ENCODE measurements around the gene ARHGAP25. TPM values are rescaled to one million over a fixed set of nuclear protein-coding genes. Genes with fewer than 3 reads are reported as not detected.

Gene ARHGAP25
- polyA plus RNA-seq, 3 donors = 7.7 to 8.5 (median 7.9) TPM

DNA sequence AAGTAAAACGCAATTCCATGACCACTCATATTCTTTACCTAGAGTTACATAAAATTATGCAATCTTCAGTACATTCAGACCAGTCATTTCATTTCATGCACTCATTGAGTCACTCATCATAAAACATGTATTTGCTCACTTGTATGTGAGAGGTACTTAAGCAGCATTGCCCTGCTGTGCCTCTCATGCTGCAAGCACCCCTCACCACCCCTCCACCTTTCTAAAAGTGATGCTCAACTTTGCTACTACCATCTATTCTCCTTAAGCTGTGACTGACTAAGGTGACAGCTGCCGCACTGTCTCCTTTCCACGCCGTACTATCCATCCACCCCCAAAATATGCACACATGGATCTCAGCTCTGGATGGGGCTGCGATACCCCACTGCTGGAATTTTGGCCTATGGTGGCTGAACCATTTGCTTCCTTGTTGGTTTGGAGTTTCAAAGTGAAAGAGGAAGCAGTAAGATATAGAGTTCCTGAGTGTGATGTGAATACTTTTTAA is 7.2 kb downstream of the ARHGAP25 start:
- DNase-seq (ENCODE audit: low read depth in 3 of 3, low spot score in 2 of 3) = no peak

DNA sequence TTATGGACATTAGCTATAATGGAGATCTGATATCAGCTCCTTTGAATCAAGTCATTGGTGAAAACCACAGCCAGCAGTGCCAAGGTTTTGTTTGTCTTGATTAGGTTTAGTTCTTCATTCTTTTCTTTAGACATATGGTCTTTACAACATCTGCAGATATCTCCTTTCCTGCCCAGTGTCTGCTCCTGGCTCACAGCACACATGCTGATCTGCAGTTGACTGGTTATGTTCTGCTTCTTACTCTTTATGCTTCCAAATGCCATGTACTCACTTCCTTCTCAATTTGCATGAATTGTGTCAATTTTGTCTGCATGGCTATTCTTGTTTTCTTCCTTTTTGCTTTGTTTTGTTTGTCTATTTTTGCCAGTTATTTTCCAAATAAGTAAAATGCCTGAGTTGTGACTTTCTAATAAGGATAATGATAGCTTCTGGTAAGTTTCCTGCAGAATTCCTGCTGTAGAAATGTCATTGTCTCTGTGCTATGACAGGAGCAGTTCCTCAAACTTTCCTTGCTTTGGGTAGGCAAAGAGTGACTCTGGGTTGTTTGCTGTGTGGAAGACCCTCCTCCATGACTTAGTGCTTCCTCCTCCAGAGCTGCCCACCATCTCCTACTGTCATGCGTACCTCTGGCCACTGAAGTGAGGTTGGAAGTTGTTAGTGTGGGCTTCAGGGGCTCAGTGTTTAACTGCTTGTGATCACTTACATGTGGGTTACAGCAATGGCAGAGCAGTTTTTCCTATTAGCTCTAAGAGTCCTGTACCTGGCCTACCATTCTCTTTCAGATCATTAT is 8.2 kb downstream of the ARHGAP25 start:
- DNase-seq (ENCODE audit: low read depth in 3 of 3, low spot score in 2 of 3) = no peak

DNA sequence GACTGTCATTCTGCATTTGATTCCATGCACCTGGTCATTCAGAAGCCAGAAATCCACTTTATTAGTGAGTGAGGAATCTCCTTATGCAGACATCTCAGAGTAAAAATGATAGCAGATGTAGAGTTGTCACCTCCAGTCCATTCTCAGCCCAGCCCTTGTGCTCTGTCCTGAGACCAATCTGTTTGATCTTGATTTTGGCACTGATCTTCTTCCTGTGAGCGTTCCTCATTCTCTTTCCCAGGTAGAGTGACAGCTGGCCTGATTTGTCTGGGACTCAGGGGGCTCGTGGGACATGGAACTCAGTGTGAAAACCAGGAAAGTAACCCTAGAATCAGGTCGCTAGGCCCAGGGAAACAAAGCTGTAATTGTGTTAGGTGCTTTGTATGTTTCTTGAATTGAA is 8.9 kb downstream of the ARHGAP25 start:
- DNase-seq (ENCODE audit: low read depth in 3 of 3, low spot score in 2 of 3) = no peak

DNA sequence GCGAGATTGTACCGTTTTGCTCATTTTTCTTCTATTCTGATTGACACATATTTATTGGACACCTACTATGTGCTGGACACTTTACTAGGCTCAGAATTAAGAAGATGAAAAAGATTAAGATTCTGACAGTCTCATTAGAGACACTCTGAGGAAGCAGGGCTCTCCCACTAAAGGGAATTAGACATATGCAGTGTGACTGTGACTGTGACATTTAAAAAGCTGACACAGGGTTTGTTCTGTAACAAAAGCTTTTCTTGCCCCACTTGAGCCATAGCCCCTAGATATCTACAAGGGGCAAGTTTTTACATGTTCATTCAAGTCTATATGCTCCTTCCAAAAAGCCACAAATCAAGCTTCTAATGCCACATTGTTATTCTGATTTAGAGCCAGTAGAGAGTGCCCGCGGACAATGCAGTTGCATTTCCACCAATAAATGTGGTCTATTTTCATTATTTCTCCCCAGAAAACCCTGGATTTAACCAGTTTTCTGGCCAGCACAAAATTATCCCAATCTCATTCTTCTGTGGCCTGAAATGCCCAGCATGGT is 9.8 kb downstream of the ARHGAP25 start:
- no peak for DNase-seq (ENCODE audit: low read depth in 3 of 3, low spot score in 2 of 3)

DNA sequence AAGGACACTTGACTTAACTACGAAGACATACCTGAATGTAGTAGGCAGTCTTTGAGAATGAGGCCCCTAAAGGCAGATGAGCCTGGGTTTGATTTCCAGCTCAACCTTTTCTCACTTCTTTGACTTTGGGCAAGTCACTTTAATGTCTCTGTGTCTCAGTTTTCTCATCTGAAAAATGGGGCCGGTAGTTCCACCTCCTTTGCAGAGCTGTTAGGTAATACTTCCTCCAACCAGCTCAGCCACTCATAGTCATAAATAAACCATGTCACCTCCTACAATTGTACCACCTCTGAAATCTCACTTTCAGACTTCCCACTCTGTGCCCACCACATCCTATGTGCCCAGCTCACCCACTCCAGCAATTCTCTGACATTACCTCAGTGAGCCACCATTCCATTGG is 10.4 kb downstream of the ARHGAP25 start:
- no peak for DNase-seq (ENCODE audit: low read depth in 3 of 3, low spot score in 2 of 3)

DNA sequence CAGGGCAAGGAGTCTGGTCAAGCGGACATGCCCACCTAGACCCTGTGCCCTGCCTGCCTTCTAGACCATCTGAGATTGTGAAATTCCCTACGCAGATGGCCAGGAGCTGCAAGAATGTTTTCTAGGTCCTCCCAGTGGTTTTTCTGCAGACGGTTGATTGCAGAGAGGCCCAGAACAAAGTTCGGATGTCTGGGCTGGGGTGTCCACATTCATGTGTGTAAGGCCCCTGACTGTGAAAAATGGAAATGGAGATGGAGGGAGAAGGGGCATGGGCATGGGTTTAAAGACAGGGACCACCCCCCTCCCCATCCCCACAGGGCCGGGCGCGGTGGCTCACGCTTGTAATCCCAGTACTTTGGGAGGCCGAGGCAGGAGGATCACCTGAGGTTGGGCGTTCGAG is 11.8 kb downstream of the ARHGAP25 start:
- DNase-seq (ENCODE audit: low read depth in 3 of 3, low spot score in 2 of 3) = no peak

DNA sequence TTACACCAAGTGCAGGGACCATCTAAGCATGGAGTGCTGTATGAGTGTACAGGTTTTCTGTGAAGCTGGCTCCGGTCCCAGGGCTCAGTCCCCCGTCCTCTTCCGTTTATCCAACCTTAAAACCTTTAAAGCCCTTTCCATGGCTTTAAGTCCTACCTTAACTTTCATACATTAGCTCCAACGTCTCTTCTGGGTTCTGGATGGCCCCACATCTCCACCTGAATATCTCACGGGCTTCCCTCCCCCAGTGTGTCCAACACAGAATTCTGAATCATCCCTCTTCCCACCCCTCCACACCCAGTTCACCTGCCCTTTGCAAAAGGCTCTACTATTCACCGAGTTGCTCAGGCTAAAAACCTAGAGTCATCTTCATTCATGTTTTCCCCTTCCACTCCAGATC is 12.8 kb downstream of the ARHGAP25 start:
- DNase-seq (ENCODE audit: low read depth in 3 of 3, low spot score in 2 of 3) = no peak

DNA sequence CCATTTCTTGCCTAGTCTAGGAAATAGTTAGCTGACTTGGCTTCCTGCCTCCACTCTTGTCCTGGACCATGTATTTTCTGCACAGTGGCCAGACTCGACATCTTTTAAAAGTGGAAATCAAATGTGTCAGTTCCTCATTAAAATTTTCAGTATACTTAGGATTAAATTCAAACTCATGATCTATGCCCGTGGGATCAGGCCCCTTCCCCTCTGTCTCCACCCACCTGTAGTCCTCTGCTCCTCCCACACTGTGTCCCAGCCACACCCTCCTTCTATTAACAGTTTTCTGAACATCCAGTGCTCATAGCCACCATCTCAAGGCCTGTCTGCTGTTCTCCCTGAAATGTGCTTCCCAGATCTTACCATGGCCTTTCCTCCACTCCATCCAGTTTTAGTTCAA is 13.3 kb downstream of the ARHGAP25 start:
- DNase-seq (ENCODE audit: low read depth in 3 of 3, low spot score in 2 of 3) = no peak

DNA sequence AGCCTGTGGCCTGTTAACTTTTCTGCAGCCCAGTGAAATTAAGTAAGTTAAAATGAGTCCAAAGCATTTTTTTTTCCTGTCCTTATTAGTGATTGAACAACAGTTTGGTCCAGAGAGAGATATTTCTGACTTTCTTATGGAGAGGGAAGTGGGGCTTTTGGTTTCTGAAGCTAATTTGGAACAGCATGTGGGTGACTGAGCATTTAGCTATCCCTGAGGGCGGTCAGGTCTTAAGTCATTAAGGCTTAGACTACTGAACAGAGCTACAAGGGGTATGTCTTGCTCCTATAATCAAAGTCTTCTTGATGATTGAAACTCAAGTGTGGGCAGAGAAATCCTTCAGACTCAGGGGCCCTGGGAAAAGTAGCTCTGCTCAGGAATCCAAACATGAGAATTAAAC is 14.0 kb downstream of the ARHGAP25 start:
- no peak for DNase-seq (ENCODE audit: low read depth in 3 of 3, low spot score in 2 of 3)

DNA sequence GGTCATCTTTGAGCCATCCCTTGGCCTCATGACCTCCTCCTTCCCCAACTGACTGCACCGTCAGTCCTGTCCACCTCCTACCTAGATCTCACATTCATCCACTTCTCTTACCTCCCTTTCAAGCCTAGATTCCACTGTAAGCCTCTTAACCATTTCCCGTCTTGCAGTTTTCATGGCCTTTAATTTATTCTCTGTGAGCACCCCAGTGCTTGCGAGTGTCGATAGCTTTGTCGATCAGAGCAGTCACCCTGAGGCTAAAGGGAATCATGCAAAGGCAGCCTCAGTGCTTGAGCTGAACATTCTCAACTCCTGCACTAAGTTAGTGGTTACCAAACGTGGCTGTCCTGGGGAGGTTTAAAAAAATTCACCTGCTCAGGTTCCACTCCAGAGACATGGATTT is 14.7 kb downstream of the ARHGAP25 start:
- no peak for DNase-seq (ENCODE audit: low read depth in 3 of 3, low spot score in 2 of 3)

DNA sequence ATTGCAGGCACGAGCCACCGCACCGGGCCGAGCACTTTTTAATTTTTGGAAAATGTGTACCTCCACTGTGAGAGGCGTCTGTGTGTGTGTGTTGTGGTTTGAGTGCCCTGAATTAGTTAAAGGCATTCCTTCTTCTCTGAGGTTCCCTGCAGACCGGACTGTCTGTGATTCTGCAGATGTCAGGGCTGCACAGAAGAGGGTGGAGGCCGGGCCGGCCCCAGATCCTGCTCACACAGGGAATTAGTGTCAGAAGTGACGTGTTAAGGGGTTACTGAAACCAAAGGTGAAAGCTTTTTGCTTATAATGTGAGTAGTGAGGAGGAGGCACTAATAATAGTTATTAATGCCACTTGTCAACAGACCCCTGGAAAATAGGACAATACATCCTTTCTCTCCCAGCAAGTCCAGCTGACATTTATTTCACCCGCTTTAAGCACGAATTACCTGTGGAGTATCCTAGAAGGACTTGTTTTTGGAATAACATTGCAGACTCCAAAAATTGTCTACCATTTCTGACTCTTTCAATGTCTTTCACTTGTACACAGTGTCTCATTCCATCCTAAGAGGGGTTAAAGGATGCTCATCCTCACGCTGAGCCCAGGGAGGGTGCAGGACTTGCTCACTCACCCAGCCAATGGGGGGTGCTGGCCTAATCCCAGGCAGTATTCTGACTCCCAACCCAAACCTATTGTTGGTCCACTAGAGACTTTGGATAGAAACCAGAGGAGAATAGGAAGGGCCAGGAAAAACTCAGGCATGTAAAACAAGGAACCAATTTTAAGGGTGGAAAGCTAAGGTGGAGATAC is 16.2 kb downstream of the ARHGAP25 start:
- DNase-seq (ENCODE audit: low read depth in 3 of 3, low spot score in 2 of 3) = no peak

DNA sequence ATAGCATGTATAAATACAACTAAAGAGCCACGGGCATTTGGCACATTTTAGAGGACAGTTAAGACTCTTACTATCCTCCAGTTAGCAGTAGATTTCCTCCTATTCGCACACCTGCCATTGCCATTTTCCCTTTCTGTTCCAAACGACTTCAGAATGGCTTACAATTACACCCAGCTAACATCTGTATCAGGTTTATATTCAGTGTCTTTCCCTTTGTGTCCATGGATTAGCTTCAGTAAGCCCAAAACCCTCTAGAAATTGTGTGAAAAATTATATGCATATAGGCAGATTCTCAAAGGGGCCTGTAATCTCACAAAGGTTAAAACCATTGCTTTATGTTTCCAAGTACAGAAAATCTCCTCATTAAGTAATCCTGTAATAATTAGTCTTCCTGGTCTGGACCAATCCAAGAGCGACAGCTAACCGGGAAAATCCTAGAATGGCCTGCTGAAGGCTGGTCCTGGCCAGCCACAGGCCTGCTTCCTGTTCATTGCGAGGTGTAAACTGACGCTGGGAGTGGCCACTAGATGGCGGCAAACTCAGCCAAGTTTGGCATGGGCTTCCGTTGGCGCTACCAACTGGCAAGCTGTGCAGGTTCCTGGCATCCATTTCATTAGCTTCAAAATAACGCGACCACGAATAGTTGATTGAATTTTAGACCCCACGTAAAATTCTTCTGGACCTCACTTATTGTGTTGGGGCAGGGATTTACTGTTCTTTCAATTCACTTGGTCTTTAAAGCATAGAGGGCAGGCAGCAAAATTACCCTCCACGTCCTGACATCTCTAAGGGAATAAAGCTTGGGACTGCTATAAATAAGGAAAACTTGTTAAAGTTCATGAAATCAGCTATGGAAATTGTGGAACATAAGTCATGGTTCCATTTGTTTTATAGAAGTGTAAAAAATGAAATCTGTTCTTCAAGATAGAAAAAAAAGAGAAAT is 17.1 kb downstream of the ARHGAP25 start:
- peak; percentile 76 to 78 (median 76) for DNase-seq (ENCODE audit: low read depth in 3 of 3, low spot score in 2 of 3)

DNA sequence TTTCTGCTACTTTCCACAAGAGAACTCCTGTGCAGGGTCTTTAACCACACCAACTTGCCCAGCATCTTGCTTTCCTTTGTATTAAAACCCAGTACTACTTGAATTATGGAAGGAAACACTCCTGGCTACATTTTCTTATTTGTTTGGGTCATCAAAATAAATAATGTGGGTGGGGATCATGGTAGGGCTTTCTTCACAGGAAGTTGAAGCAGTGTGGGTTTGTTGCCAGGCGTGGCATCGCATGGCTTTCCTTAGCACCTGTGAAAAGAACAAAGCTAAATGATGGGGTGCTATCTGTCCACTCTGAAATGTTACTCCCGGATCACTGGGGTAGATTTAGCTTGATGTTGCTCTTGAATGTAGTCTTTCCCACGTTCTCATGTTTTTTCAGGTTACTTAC is 18.7 kb downstream of the ARHGAP25 start:
- no peak for DNase-seq (ENCODE audit: low read depth in 3 of 3, low spot score in 2 of 3)

DNA sequence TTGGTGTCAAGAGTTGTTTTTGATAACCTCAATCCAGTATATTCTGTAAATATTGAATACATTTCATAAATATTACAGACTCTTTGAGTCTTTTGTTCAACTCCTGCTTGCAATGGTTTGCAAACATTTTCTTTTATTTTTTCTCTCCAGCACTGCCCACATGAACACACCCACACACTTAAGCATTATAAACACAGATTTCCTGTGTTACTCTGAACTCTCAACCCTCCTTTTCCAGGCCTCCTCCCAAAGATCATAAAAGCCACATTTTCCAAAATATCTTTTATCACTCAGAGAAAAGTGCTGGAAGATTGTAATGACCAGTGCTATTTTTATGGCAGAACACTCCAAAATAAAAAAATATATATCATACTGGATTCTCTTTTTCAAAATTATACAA is 20.5 kb downstream of the ARHGAP25 start:
- no peak for DNase-seq (ENCODE audit: low read depth in 3 of 3, low spot score in 2 of 3)

DNA sequence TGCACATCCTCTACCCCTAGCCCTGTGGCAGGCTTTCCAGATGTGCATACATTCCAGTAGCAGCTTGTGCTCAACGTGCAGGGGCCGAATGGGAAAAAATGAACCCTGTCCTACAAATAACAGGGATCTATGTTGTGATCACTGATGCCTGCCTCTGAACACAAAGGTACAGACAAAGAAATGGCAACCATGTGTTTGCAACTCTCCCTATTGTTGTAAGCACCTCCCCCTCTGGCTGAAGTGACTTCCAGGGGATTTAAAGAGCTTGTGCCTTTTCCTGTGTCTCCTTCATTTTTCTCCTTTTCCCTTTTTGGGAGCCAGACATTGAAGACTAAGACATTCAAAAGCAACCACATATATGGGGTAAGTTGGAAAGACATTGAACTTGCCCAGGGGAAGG is 21.6 kb downstream of the ARHGAP25 start:
- no peak for DNase-seq (ENCODE audit: low read depth in 3 of 3, low spot score in 2 of 3)

DNA sequence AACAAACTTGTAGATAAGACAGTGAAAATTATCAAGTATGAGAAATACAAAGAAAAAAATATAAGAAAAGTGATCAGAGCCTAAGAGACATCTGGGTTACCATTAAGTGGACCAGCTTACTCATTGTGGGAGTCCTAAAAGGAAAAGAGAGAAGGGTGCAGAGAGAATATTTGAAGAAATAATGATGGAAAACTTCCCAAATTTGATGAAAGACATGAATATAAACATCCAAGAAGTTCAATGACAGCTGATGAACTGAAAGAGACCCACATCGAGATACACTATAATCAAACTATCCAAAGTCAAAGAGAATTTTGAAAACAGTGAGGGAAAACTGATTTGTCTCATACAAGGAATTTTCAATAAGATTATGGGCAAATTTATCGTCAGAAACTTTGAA is 22.5 kb downstream of the ARHGAP25 start:
- DNase-seq (ENCODE audit: low read depth in 3 of 3, low spot score in 2 of 3) = no peak

DNA sequence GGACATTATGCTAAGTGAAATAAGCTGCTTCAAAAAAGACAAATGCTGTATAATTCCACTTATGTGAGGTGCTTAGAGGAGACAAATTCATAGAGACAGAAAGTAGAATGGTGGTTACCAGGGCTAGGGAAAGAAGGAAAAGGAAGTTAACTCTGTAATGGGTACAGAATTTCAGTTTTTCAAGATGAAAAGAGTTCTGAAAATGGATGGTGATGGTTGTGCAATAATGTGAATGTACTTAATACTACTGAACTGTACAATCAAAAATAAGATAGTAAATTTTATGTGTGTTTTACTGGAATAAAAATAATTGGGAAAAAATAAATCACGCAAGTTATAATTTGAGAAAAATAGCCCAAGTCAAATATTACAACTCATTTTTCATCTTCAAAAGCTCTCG is 27.5 kb downstream of the ARHGAP25 start:
- no peak for DNase-seq (ENCODE audit: low read depth in 3 of 3, low spot score in 2 of 3)

DNA sequence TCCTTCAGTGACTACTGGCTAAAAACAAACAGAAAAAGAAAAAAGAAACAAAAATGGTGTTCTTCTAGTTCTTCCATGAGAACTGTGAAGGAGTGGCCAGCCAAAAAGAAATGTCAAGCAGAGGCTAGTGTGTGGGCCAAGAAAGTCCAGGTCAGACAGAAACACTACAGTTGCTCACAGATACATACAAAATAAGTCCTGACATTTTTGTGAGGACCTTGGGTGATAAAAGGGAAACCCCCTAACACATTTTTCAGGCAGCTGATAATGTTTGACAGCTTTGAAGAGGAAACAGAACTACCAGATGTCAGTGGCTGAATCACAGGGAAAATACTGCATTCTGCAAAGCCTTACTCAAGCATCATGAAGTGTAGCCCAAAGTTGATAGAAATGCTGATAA is 28.1 kb downstream of the ARHGAP25 start:
- no peak for DNase-seq (ENCODE audit: low read depth in 3 of 3, low spot score in 2 of 3)

DNA sequence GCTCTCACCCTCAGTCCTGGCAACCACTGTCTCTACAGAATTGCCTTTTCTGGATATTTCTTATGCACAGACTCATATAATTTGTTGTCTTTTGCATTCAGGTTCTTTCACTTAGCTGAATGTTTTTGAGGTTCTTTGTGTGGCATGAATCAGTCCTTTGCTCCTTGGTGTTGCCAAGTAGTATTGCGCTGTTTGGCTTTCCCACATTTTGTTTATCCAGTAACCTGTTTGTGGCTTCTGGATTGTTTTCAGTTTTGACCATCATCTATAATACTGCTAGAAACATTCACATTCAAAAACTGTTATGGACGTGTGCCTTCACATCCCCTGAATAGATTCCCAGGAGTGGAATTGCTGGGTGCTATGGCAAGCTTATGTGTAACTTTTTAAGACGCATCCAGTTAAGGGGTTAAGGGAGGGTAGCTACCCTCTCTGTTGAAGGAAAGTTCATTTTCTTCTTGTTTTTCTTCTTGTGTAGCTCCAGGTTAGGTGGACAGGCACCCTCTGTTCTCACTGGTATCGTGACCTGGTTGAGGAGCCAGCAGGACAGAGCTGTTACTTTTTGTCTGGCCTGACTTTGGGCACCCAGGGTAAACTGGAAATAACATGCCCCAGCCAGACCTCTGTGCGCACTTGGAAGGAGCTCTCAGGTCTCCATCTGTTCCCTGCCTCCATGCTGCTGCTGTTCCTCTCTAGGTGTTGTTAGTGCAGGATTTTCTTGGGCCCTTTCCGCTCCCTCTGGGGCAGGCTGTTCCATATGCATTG is 29.6 kb downstream of the ARHGAP25 start:
- DNase-seq (ENCODE audit: low read depth in 3 of 3, low spot score in 2 of 3) = no peak

DNA sequence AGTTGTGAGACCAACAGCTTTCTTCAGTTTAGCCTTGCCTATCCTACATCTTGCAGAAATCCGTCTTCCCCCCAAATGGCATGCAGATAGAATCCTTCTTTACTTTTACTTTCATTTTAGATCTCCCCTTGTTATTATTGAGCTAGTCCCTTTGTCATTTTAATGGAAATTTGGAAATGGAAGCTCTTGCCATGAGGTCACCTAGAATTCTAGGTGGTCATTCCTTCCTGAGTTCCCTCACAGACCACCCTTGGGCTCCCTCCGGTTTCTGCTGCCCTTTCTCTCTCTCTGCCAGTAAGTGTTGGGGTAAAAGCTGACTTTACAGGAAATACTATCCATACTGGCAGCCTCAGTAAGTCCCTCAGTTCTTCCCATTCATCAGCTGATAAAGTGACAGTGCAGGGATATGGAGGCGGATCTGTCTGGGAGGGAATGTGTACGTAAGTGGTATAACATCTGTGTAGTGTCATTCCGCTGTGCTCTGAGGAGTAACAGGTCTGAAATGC is 30.2 kb downstream of the ARHGAP25 start:
- no peak for DNase-seq (ENCODE audit: low read depth in 3 of 3, low spot score in 2 of 3)

Data from right renal cortex interstitium (tissue), 3 donors.